Endothelial cell of umbilical vein (primary cell): ENCODE measurements around the gene UVSSA. TPM values are rescaled to one million over a fixed set of nuclear protein-coding genes. Genes with fewer than 3 reads are reported as not detected.

Experiments used
- BruUV-seq: library from RNA; stranded (reverse); fragments of 400-500 nt; replicated peaks from 2 replicates; lab custom pipeline; 2021; lab: Mats Ljungman, UMichigan
- CTCF ChIA-PET: fragments of 300-600, 350-600 bp; sonication (Branson Sonifier 250); formaldehyde crosslinking; loops from one replicate; lab custom pipeline; 2021; ENCODE audit warnings: antibody characterized with exemption, inconsistent platforms; lab: Charles Lee
- POLR2A ChIA-PET: fragments of 300-600, 350-600 bp; sonication (Branson Sonifier 250); formaldehyde crosslinking; loops from one replicate; lab custom pipeline; 2021; ENCODE audit warnings: antibody characterized with exemption, inconsistent platforms; lab: Charles Lee
- DNase-seq: peaks from one replicate; pipeline ENCODE4 v3.0.0-alpha.2; 2011; ENCODE audit warnings: low read depth, low spot score
- FAIRE-seq: peaks from 2 replicates; lab custom pipeline; 2011; peaks lifted over from hg19 to GRCh38; lab: Jason Lieb, UNC
- H2AFZ ChIP-seq: 2 replicates; pipeline ENCODE4 v1.6.0; 2012; ENCODE audit warnings: low read depth, low read length, control low read depth, inconsistent platforms
- H3K27ac ChIP-seq: 2 replicates; pipeline ENCODE4 v1.5.1; 2011; ENCODE audit warnings: low read depth, mild to moderate bottlenecking, control low read depth, low read length, moderate library complexity; ENCODE audit not compliant: insufficient read depth
- H3K27me3 ChIP-seq, 2 experiments: 2 replicates each; pipeline versions ENCODE4 v1.6.0 to v1.6.1; 2011; ENCODE audit warnings: low read length in 2 of 2, mixed read lengths in 1 of 2; ENCODE audit not compliant: control insufficient read depth in 2 of 2, insufficient read depth in 2 of 2
- H3K36me3 ChIP-seq, 2 experiments: 2 replicates in 1 of 2; 3 replicates in 1 of 2; pipeline ENCODE4 v1.5.1; 2011; ENCODE audit warnings: low read length in 2 of 2, mild to moderate bottlenecking in 1 of 2, moderate library complexity in 1 of 2; ENCODE audit not compliant: control insufficient read depth in 2 of 2, insufficient read depth in 2 of 2; ENCODE audit errors: extremely low read depth in 1 of 2
- H3K4me1 ChIP-seq: 3 replicates; pipeline ENCODE4 v1.5.1; 2011; ENCODE audit warnings: mild to moderate bottlenecking, low read length; ENCODE audit not compliant: control insufficient read depth, insufficient read depth; ENCODE audit errors: extremely low read depth
- H3K4me2 ChIP-seq: 2 replicates; pipeline ENCODE4 v1.6.1; 2011; ENCODE audit warnings: low read length, control low read depth, mixed read lengths; ENCODE audit not compliant: insufficient read depth
- H3K4me3 ChIP-seq, 3 experiments: fragments of 200-600 bp in 1 of 3; sonication (generic), shearing (Covaris generic) in 1 of 3; replicated peaks in 1 of 3; 2 replicates each; pipeline ENCODE4 v1.5.1; 2011 to 2016; ENCODE audit warnings: control low read depth in 3 of 3, low read length in 3 of 3, mild to moderate bottlenecking in 2 of 3, inconsistent platforms in 1 of 3, low read depth in 1 of 3, moderate library complexity in 1 of 3; ENCODE audit not compliant: insufficient read depth in 1 of 3
- H3K79me2 ChIP-seq: 2 replicates; pipeline ENCODE4 v1.6.0; 2012; ENCODE audit warnings: low read length, inconsistent platforms; ENCODE audit not compliant: control insufficient read depth, insufficient read depth
- H3K9ac ChIP-seq: replicated peaks from 2 replicates; pipeline ENCODE3; 2011; ENCODE audit warnings: low read length, control low read depth; ENCODE audit not compliant: insufficient read depth; ENCODE audit errors: extremely low read depth
- H3K9me1 ChIP-seq: replicated peaks from 3 replicates; pipeline ENCODE4 v1.6.0; 2011; ENCODE audit warnings: mild to moderate bottlenecking, low read length; ENCODE audit not compliant: control insufficient read depth, insufficient read depth; ENCODE audit errors: extremely low read depth
- H3K9me3 ChIP-seq: replicated peaks from 2 replicates; pipeline ENCODE4 v1.5.1; 2012; ENCODE audit warnings: low read length, inconsistent platforms; ENCODE audit not compliant: control insufficient read depth, insufficient read depth
- H4K20me1 ChIP-seq: replicated peaks from 2 replicates; pipeline ENCODE3; 2011; ENCODE audit warnings: mild to moderate bottlenecking, low read length; ENCODE audit not compliant: control insufficient read depth, insufficient read depth; ENCODE audit errors: extremely low read depth
- CTCF ChIP-seq, 2 donors: IDR thresholded peaks; 1 replicate in 1 of 2; 2 replicates in 1 of 2; pipeline ENCODE4 v1.5.1; 2011; ENCODE audit warnings: low read length in 2 of 2, mild to moderate bottlenecking in 2 of 2, moderate library complexity in 2 of 2, control low read depth in 1 of 2, inconsistent platforms in 1 of 2, low read depth in 1 of 2; ENCODE audit not compliant: insufficient read depth in 1 of 2; ENCODE audit errors: extremely low read depth in 1 of 2
- EZH2 ChIP-seq: IDR thresholded peaks from 2 replicates; pipeline ENCODE4 v1.6.1; 2012; ENCODE audit warnings: borderline replicate concordance, low read depth, mild to moderate bottlenecking, moderate library complexity, low read length, inconsistent platforms; ENCODE audit not compliant: severe bottlenecking
- FOS ChIP-seq: IDR thresholded peaks from 2 replicates; pipeline ENCODE4 v1.6.1; 2011; ENCODE audit warnings: mild to moderate bottlenecking, low read length, moderate library complexity, borderline replicate concordance; ENCODE audit not compliant: insufficient read depth
- GATA2 ChIP-seq: IDR thresholded peaks from 2 replicates; pipeline ENCODE4 v1.7.0; 2011; ENCODE audit warnings: low read depth, mild to moderate bottlenecking, moderate library complexity, mixed read lengths, low read length; ENCODE audit not compliant: insufficient read length, insufficient read depth
- JUN ChIP-seq: IDR thresholded peaks from 2 replicates; pipeline ENCODE4 v1.6.1; 2011; ENCODE audit warnings: borderline replicate concordance, low read depth; ENCODE audit not compliant: insufficient read length, insufficient read depth
- MAX ChIP-seq: IDR thresholded peaks from 2 replicates; pipeline ENCODE4 v1.6.1; 2011; ENCODE audit not compliant: insufficient read depth, insufficient read length
- MYC ChIP-seq: IDR thresholded peaks from one replicate; pipeline ENCODE4 v1.6.1; 2011; ENCODE audit warnings: mild to moderate bottlenecking, low read depth, low read length
- POLR2A ChIP-seq: IDR thresholded peaks from 2 replicates; pipeline ENCODE4 v1.6.1; 2012; ENCODE audit warnings: low read depth, mild to moderate bottlenecking, control low read depth, low read length
- POLR2AphosphoS5 ChIP-seq: IDR thresholded peaks from 2 replicates; pipeline ENCODE4 v1.6.1; 2012; ENCODE audit warnings: low read depth, mild to moderate bottlenecking, control low read depth, low read length, moderate library complexity; ENCODE audit not compliant: insufficient read depth
- dilution Hi-C: fragments of 300-500 bp; cut with MboI; formaldehyde crosslinking; loops from one replicate; pipeline ENCODE4 v1.15.0; 2019; ENCODE audit warnings: low sequenced_read_pairs; ENCODE audit not compliant: extremely low pct_ligation_motif_present
- intact Hi-C: fragments of 100-400 bp; cut with micrococcal nuclease; formaldehyde crosslinking; loops from one replicate; pipeline ENCODE4 v1.10.0; 2022
- polyA plus RNA-seq, 4 experiments: library from polyadenylated mRNA; depleted of rRNA in 3 of 4; stranded (reverse) in 3 of 4; unstranded in 1 of 4; fragments of >200 nt; gene quantifications; 2 replicates each; pipeline versions ENCODE4 v1.2.1 to v1.2.3, GENCODE V29; 2011 to 2012; ENCODE audit warnings: missing spikeins in 1 of 4
- total RNA-seq: library from RNA; stranded (reverse); gene quantifications from 2 replicates; pipeline ENCODE4 v1.2.3, GENCODE V29; 2021

Gene UVSSA
- total and polyA plus RNA-seq, 2 donors (not counting 3 experiments of a cell fraction or from before 2014, with no cell fraction given): 7.1 to 14.9 TPM

DNA sequence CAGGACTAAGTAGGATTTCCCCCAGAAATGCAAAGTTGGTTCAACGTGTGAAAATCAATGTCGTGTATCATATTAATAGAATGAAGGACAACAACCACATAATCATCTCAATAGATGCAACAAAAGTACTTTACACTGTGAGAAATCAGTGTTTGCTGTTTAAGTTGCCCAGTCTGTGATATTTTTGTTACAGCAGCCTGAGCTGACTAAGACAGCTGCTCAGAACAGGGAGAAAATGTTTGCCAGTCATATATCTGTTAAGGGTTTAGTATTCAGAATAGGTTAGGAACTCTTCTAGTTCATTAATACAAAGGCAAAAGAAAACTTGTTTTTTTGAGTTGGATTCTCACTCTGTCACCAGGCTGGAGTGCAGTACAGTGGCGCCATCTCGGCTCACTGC is 44.8 kb upstream of the UVSSA start:
- FAIRE-seq: no peak
- H3K9me1 ChIP-seq: no peaks in the 10 kb centered on the region
- intact Hi-C loops: no loop called here
- H4K20me1 ChIP-seq: peaks cover 2% of the 10 kb centered on the region
- DNase-seq: no peak
- no peak for TF ChIP-seq POLR2A
- no peak for TF ChIP-seq EZH2
- TF ChIP-seq CTCF (IDR thresholded peaks at IDR 0.05; ENCODE audit: extremely low read depth in 1 of 2, insufficient read depth in 1 of 2, low read depth in 1 of 2, low read length in 2 of 2): no peak
- TF ChIP-seq MAX: no peak
- no peak for TF ChIP-seq POLR2AphosphoS5
- no peak for TF ChIP-seq MYC
- TF ChIP-seq FOS: no peak
- no peak for TF ChIP-seq JUN
- TF ChIP-seq GATA2: no peak
- H3K27me3 ChIP-seq: no peaks in the 10 kb centered on the region
- POLR2A ChIA-PET: no interaction called here
- H3K9me3 ChIP-seq: no peaks in the 10 kb centered on the region
- H3K4me1 ChIP-seq: no peaks in the 10 kb centered on the region
- no peak overlapping the region for H3K4me3 ChIP-seq
- dilution Hi-C loops: no loop called here
- no peak overlapping the region for H2AFZ ChIP-seq
- peaks cover 3 to 29% of the 10 kb centered on the region in 2 experiments for H3K36me3 ChIP-seq
- no peak overlapping the region for H3K27ac ChIP-seq
- CTCF ChIA-PET: no interaction called here
- BruUV-seq: no TSS peak
- H3K4me2 ChIP-seq: no peak overlapping the region
- H3K79me2 ChIP-seq: peaks cover 80% of the 10 kb centered on the region
- no peak overlapping the region for H3K9ac ChIP-seq
